ENCODE results near the gene ERI3. TPM values are rescaled to one million over a fixed set of nuclear protein-coding genes. Genes with fewer than 3 reads are reported as not detected.

ERI3 gene
- total RNA-seq, 1 experiment from 2014 or later = 74.7 TPM

GRCh38 chr1:44223187-44223610, 131.9 kb downstream of the ERI3 start:
- TF ChIP-seq NFE2L1 (CRISPR knock-in tag; IDR thresholded peaks at IDR 0.05) = no peak
- TF ChIP-seq GTF2I (CRISPR knock-in tag; conservative IDR thresholded peaks at IDR 0.05) = no peak
- TF ChIP-seq FOXP4 (CRISPR knock-in tag; IDR thresholded peaks at IDR 0.05) = no peak
- no peak for TF ChIP-seq CTCF (IDR thresholded peaks at IDR 0.05)
- no peak for TF ChIP-seq EMX1 (CRISPR knock-in tag; IDR thresholded peaks at IDR 0.05)
- TF ChIP-seq FOXP1 (CRISPR knock-in tag; IDR thresholded peaks at IDR 0.05; ENCODE audit: borderline replicate concordance) = no peak
- TF ChIP-seq ELF4 (CRISPR knock-in tag; IDR thresholded peaks at IDR 0.05; ENCODE audit: low read depth) = no peak
- TF ChIP-seq SMAD3 (CRISPR knock-in tag; IDR thresholded peaks at IDR 0.05; ENCODE audit: borderline replicate concordance) = no peak
- no peak for TF ChIP-seq IRF2 (CRISPR knock-in tag; IDR thresholded peaks at IDR 0.05; ENCODE audit: borderline replicate concordance, low read depth)
- no peak for TF ChIP-seq MYBL2 (CRISPR knock-in tag; IDR thresholded peaks at IDR 0.05)
- no peak for TF ChIP-seq AFF4 (CRISPR knock-in tag; IDR thresholded peaks at IDR 0.05; ENCODE audit: borderline replicate concordance)
- no peak for TF ChIP-seq JAZF1 (CRISPR knock-in tag; IDR thresholded peaks at IDR 0.05)
- TF ChIP-seq NR1H2 (CRISPR knock-in tag; IDR thresholded peaks at IDR 0.05) = no peak
- no peak for TF ChIP-seq OVOL2 (CRISPR knock-in tag; IDR thresholded peaks at IDR 0.05; ENCODE audit: borderline replicate concordance)
- no peak for TF ChIP-seq ZNF671 (CRISPR knock-in tag; IDR thresholded peaks at IDR 0.05)
- TF ChIP-seq PREB (CRISPR knock-in tag; IDR thresholded peaks at IDR 0.05; ENCODE audit: borderline replicate concordance) = no peak
- Mint-ChIP-seq H3K4me3 (no peak overlapping the region), H3K27me3 (ENCODE audit: low read depth) (peaks cover 14% of the 10 kb centered on the region), H3K27ac (no peak overlapping the region), H3K9me3 (peaks cover 26% of the 10 kb centered on the region), H3K36me3 (peaks cover 56% of the 10 kb centered on the region), H3K4me1 (no peaks in the 10 kb centered on the region)
- ATAC-seq (no peak), DNase-seq (ENCODE audit: low spot score) (no peak)
- ChIA-PET POLR2A (no interaction called here), CTCF (interaction anchor here (0.8 kb wide), 1 partner anchor 15 kb away, joined by 4 read pairs; no protein-coding TSS in a partner anchor)

- TF ChIP-seq CREM (CRISPR knock-in tag; IDR thresholded peaks at IDR 0.05) = no peak
- TF ChIP-seq E2F5 (CRISPR knock-in tag; IDR thresholded peaks at IDR 0.05) = no peak
- no peak for TF ChIP-seq ZMAT4 (CRISPR knock-in tag; IDR thresholded peaks at IDR 0.05)
- no peak for TF ChIP-seq CTCF (IDR thresholded peaks at IDR 0.05)
- no peak for TF ChIP-seq TEAD1 (CRISPR knock-in tag; IDR thresholded peaks at IDR 0.05)
- no peak for TF ChIP-seq CBFB (CRISPR knock-in tag; IDR thresholded peaks at IDR 0.05; ENCODE audit: low read depth)
- TF ChIP-seq SMAD4 (CRISPR knock-in tag; IDR thresholded peaks at IDR 0.05) = no peak
- no peak for DNase-seq (ENCODE audit: low spot score)
- ATAC-seq = no peak
- Mint-ChIP-seq H3K36me3 (peaks cover 51% of the 10 kb centered on the region), H3K27me3 (ENCODE audit: low read depth) (peaks cover 14% of the 10 kb centered on the region), H3K4me3 (no peak overlapping the region), H3K27ac (no peak overlapping the region), H3K4me1 (no peaks in the 10 kb centered on the region), H3K9me3 (peaks cover 21% of the 10 kb centered on the region)
- CTCF ChIA-PET = interaction anchor here (0.8 to 1.4 kb wide), 2 partner anchors 15 to 72 kb away, joined by 4 to 7 read pairs; no protein-coding TSS in a partner anchor
- POLR2A ChIA-PET = no interaction called here
Observed at GRCh38 chr1:44222397-44223186, 132.5 kb downstream of the ERI3 start.

Data from WTC11 (cell line).